Chondrocyte (in vitro differentiated cells): ENCODE measurements around the gene PHACTR1. TPM values are rescaled to one million over a fixed set of nuclear protein-coding genes. Genes with fewer than 3 reads are reported as not detected.
"Not testable (repeated sequence)": the region's sequence is repeated elsewhere in the genome, so short reads cannot be mapped to it uniquely, and the experiment has no call there.

ENCODE experiments used
- DNase-seq: peaks from one replicate; pipeline ENCODE4 v3.0.0; 2021; ENCODE audit warnings: mixed read lengths, low spot score
- H3K27ac Mint-ChIP-seq: one replicate; pipeline ENCODE4 v1.8.0; 2021; ENCODE audit warnings: mild to moderate bottlenecking, moderate library complexity, mixed read lengths; ENCODE audit not compliant: unreplicated experiment
- H3K27me3 Mint-ChIP-seq: 2 replicates; pipeline ENCODE4 v1.8.0; 2021; ENCODE audit warnings: low read depth, mixed read lengths
- H3K36me3 Mint-ChIP-seq: 2 replicates; pipeline ENCODE4 v1.8.0; 2021; ENCODE audit warnings: low read depth, mixed read lengths
- H3K4me1 Mint-ChIP-seq: 2 replicates; pipeline ENCODE4 v1.8.0; 2021; ENCODE audit warnings: low read depth, mild to moderate bottlenecking, mixed read lengths
- H3K4me3 Mint-ChIP-seq: one replicate; pipeline ENCODE4 v1.8.0; 2021; ENCODE audit warnings: mild to moderate bottlenecking, moderate library complexity, mixed read lengths; ENCODE audit not compliant: unreplicated experiment
- H3K9me3 Mint-ChIP-seq: 2 replicates; pipeline ENCODE4 v1.8.0; 2021; ENCODE audit warnings: low read depth, mixed read lengths
- CTCF ChIP-seq: fragments of 200-600 bp; sonication (generic); IDR thresholded peaks from 2 replicates; pipeline ENCODE4 v1.5.0; 2021; ENCODE audit warnings: antibody characterized with exemption, mild to moderate bottlenecking, moderate library complexity
- total RNA-seq: library from RNA; stranded (reverse); gene quantifications from 3 replicates; pipeline ENCODE4 v1.2.1, GENCODE V29; 2021

PHACTR1 gene
- total RNA-seq, 1 donor from 2014 or later, result 2.1 TPM

DNA sequence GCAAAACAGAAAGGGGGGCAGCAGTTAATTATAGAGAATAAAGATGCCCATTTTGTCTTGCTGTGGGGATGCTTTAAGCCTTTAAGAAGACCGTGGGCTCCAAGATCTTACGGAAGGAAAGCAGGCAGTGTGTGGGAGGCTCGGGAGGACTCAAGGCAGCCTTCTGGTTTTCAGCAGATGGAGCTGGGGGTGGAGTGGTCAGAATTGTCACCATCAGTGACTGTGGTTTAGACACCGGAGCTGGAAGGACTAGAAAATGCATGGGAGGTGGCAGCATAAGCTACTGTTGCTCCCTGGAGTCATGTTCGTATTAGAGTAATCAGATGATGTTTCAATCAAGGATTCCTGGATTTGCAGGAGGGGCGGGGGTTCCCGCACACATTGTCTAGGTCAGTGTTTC is 3.7 kb downstream of the PHACTR1 start:
- TF ChIP-seq CTCF, result no peak
- Mint-ChIP-seq H3K4me1 (peaks cover 8% of the 10 kb centered on the region), H3K27ac (no peak overlapping the region), H3K9me3 (no peaks in the 10 kb centered on the region), H3K4me3 (no peak overlapping the region), H3K36me3 (no peaks in the 10 kb centered on the region), H3K27me3 (peaks cover 22% of the 10 kb centered on the region)
- no peak for DNase-seq

GRCh38 chr6:12725263-12725662 is 8.7 kb downstream of the PHACTR1 start:
- Mint-ChIP-seq H3K4me1 (no peaks in the 10 kb centered on the region), H3K36me3 (no peaks in the 10 kb centered on the region)

GRCh38 chr6:12729467-12729866 is 12.9 kb downstream of the PHACTR1 start:
- no peak for DNase-seq
- H3K9me3 Mint-ChIP-seq, result no peaks in the 10 kb centered on the region
- no peak overlapping the region for H3K27ac Mint-ChIP-seq
- no peaks in the 10 kb centered on the region for H3K36me3 Mint-ChIP-seq
- no peak overlapping the region for H3K4me3 Mint-ChIP-seq
- H3K27me3 Mint-ChIP-seq, result peaks cover 29% of the 10 kb centered on the region
- H3K4me1 Mint-ChIP-seq, result no peaks in the 10 kb centered on the region
- no peak for TF ChIP-seq CTCF

More at GRCh38 chr6:12725263-12725662, 8.7 kb downstream of the PHACTR1 start:
- Mint-ChIP-seq H3K27me3 (peaks cover 34% of the 10 kb centered on the region), H3K9me3 (no peaks in the 10 kb centered on the region), H3K4me3 (no peak overlapping the region), H3K27ac (no peak overlapping the region)
- TF ChIP-seq CTCF, result no peak
- no peak for DNase-seq

GRCh38 chr6:12730809-12731208 is 14.2 kb downstream of the PHACTR1 start:
- H3K36me3 Mint-ChIP-seq, DNase-seq, H3K27ac Mint-ChIP-seq, H3K4me1 Mint-ChIP-seq, H3K4me3 Mint-ChIP-seq, H3K9me3 Mint-ChIP-seq: not testable (repeated sequence)
- peaks cover 18% of the 10 kb centered on the region for H3K27me3 Mint-ChIP-seq

GRCh38 chr6:12733876-12734275 is 17.3 kb downstream of the PHACTR1 start:
- no peaks in the 10 kb centered on the region for H3K4me1 Mint-ChIP-seq
- no peak overlapping the region for H3K4me3 Mint-ChIP-seq
- DNase-seq, result no peak
- H3K36me3 Mint-ChIP-seq, result no peaks in the 10 kb centered on the region
- H3K9me3 Mint-ChIP-seq, result no peaks in the 10 kb centered on the region
- no peak for TF ChIP-seq CTCF
- no peak overlapping the region for H3K27ac Mint-ChIP-seq
- peaks cover 6% of the 10 kb centered on the region for H3K27me3 Mint-ChIP-seq

GRCh38 chr6:12735786-12736185 is 19.2 kb downstream of the PHACTR1 start:
- Mint-ChIP-seq H3K4me3 (no peak overlapping the region), H3K27me3 (peaks cover 6% of the 10 kb centered on the region), H3K9me3 (no peaks in the 10 kb centered on the region), H3K36me3 (no peaks in the 10 kb centered on the region), H3K27ac (no peak overlapping the region), H3K4me1 (no peaks in the 10 kb centered on the region)
- no peak for DNase-seq
- no peak for TF ChIP-seq CTCF
